ENCODE measurements around the gene DNAJC5. TPM values are rescaled to one million over a fixed set of nuclear protein-coding genes. Genes with fewer than 3 reads are reported as not detected.

The DNAJC5 gene
- total and polyA plus RNA-seq, 2 of the 8 experiments (the other 6 are each of a cell fraction or from before 2014, with no cell fraction given): 19.2 to 31.2 TPM

- TF ChIP-seq CHD7 (IDR thresholded peaks at IDR 0.05; ENCODE audit: insufficient replicate concordance, low read length): no peak
- no peak for TF ChIP-seq SRF (IDR thresholded peaks at IDR 0.05; ENCODE audit: low read depth, low read length)
- no peak for TF ChIP-seq SP1 (IDR thresholded peaks at IDR 0.05; ENCODE audit: low read depth, low read length)
- TF ChIP-seq BACH1 (IDR thresholded peaks at IDR 0.05; ENCODE audit: low read length): no peak
- no peak for TF ChIP-seq SIRT6 (IDR thresholded peaks at IDR 0.05; ENCODE audit: low read length)
- TF ChIP-seq JUN (IDR thresholded peaks at IDR 0.05; ENCODE audit: low read depth, low read length): no peak
- TF ChIP-seq RAD21 (IDR thresholded peaks at IDR 0.05 in 1 of 2, conservative IDR thresholded peaks at IDR 0.05 in 1 of 2; ENCODE audit: low read depth in 2 of 2, low read length in 2 of 2): no peak
- TF ChIP-seq KDM5A (IDR thresholded peaks at IDR 0.05; ENCODE audit: low read length): no peak
- no peak for TF ChIP-seq POLR2A (IDR thresholded peaks at IDR 0.05; ENCODE audit: control extremely low read depth in 1 of 2, low read depth in 2 of 2, low read length in 2 of 2)
- TF ChIP-seq ATF2 (IDR thresholded peaks at IDR 0.05; ENCODE audit: low read length): no peak
- TF ChIP-seq SUZ12 (IDR thresholded peaks at IDR 0.05; ENCODE audit: low read length): no peak
- no peak for TF ChIP-seq CREB1 (IDR thresholded peaks at IDR 0.05)
Measured at GRCh38 chr20:63964412-63964811, 69.5 kb downstream of the DNAJC5 start (continued).

All from H1 (cell line).